ENCODE results near the gene FBXL16.

Gene FBXL16

GRCh38 chr16:658679-659571, 46.7 kb downstream of the FBXL16 start:
- TF ChIP-seq CTCF (IDR thresholded peaks at IDR 0.05; ENCODE audit: control insufficient read depth, insufficient read depth, low read depth, low read length, missing control alignments) = no peak

GRCh38 chr16:657487-657886, 48.1 kb downstream of the FBXL16 start:
- no peak for DNase-seq (ENCODE audit: low read depth)

More at GRCh38 chr16:658679-659571, 46.7 kb downstream of the FBXL16 start:
- DNase-seq (ENCODE audit: low read depth) = no peak
- no peak overlapping the region for H3K4me3 ChIP-seq (ENCODE audit: control insufficient read depth, low read depth, low read length)

GRCh38 chr16:654034-654433, 51.6 kb downstream of the FBXL16 start:
- no peak for DNase-seq (ENCODE audit: low read depth)
- no peak overlapping the region for H3K4me3 ChIP-seq (ENCODE audit: control insufficient read depth, low read depth, low read length)
- no peak for TF ChIP-seq CTCF (IDR thresholded peaks at IDR 0.05; ENCODE audit: control insufficient read depth, insufficient read depth, low read depth, low read length, missing control alignments)

More at GRCh38 chr16:657487-657886, 48.1 kb downstream of the FBXL16 start:
- H3K4me3 ChIP-seq (ENCODE audit: control insufficient read depth, low read depth, low read length) = no peak overlapping the region
- no peak for TF ChIP-seq CTCF (IDR thresholded peaks at IDR 0.05; ENCODE audit: control insufficient read depth, insufficient read depth, low read depth, low read length, missing control alignments)

GRCh38 chr16:652454-653305, 52.9 kb downstream of the FBXL16 start:
- H3K4me3 ChIP-seq (ENCODE audit: control insufficient read depth, low read depth, low read length) = no peak overlapping the region
- TF ChIP-seq CTCF (IDR thresholded peaks at IDR 0.05; ENCODE audit: control insufficient read depth, insufficient read depth, low read depth, low read length, missing control alignments) = no peak
- DNase-seq (ENCODE audit: low read depth) = no peak

GRCh38 chr16:651844-652243, 53.8 kb downstream of the FBXL16 start:
- TF ChIP-seq CTCF (IDR thresholded peaks at IDR 0.05; ENCODE audit: control insufficient read depth, insufficient read depth, low read depth, low read length, missing control alignments) = no peak
- DNase-seq (ENCODE audit: low read depth) = no peak
- no peak overlapping the region for H3K4me3 ChIP-seq (ENCODE audit: control insufficient read depth, low read depth, low read length)

GRCh38 chr16:649631-650030, 56.0 kb downstream of the FBXL16 start:
- no peak for TF ChIP-seq CTCF (IDR thresholded peaks at IDR 0.05; ENCODE audit: control insufficient read depth, insufficient read depth, low read depth, low read length, missing control alignments)
- no peak for DNase-seq (ENCODE audit: low read depth)
- peak overlapping the region; percentile 70 for H3K4me3 ChIP-seq (ENCODE audit: control insufficient read depth, low read depth, low read length)

Data from AG09309 (cell line).